Measurements from ENCODE around the gene GALNT16.
A peak's percentile ranks its signal among the peaks of the same experiment; 100 is the strongest.
"Not testable (repeated sequence)": the region's sequence is repeated elsewhere in the genome, so short reads cannot be mapped to it uniquely, and the experiment has no call there.

GALNT16 gene

DNA sequence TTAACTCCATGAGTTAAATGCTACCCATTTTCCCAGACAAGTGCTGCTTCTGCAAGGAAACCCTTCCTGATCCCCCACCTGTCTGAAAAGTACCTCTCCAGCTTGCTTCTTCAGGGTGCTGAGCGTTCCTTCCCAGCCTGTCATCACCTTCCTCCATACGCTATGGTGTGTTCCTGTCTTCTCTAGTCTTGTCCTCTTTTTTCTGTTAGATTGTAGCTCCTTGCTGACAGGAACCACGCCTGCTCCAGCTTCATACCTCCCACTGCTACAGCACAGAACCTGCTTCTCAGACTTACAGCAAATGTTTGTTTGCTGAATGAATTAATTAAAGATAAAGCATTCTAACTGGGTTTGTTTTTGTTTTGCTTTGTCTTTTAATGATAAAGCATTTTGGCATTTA is 99.0 kb downstream of the GALNT16 start:
- no peak for DNase-seq (ENCODE audit: low read depth in 4 of 4, low spot score in 1 of 4)

DNA sequence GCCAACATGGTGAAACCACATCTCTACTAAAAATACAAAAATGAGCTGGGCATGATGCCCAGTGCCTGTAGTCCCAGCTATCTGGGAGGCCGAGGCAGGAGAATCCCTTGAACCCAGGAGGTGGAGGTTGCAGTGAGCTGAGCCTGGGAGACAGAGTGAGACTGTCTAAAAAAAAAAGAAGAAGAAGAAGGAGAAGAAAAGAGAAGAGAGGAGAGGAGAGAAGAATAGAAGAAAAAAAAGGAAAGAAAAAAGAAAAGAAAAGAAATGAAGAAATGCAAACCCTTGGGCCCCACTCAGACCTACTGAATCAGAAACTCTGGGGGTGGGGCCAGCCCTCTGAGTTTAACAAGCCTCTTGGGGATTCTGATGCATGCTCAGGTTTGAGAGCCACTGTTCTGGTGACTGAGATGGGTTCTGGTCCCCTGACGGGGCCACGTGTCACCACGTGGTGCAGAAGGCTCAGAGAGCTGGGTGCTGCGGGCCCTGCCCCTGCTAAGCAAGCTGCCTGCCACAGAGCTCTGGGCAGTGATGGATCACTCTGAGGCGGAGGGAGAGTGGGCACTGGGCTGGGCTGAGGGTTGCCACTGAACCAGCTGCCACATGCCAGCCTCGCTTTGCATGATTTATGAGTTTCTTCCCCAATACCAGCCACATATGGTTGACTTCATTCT is 100.6 kb downstream of the GALNT16 start:
- no peak for DNase-seq (ENCODE audit: low read depth in 4 of 4, low spot score in 1 of 4)

DNA sequence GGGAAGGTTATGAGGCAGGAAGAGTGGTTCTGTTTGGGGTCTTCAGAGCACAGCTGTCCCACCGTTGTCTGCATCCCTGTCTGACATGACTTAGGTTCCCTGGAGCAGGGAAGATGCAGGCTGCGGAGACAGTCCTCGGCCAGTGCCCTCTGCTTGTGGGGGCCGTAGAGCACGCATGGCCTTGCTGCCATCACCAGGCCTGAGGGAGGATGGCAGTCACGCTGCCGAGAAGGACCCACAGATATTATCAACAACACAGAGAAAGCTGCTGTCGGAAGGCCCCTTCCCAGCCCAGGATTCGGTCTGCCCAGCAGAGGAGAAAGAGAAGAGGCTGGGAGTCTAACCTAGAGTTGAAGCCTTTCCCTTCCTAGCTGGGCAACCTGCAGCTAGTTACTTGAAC is 103.1 kb downstream of the GALNT16 start:
- DNase-seq (ENCODE audit: low read depth in 4 of 4, low spot score in 1 of 4): no peak

DNA sequence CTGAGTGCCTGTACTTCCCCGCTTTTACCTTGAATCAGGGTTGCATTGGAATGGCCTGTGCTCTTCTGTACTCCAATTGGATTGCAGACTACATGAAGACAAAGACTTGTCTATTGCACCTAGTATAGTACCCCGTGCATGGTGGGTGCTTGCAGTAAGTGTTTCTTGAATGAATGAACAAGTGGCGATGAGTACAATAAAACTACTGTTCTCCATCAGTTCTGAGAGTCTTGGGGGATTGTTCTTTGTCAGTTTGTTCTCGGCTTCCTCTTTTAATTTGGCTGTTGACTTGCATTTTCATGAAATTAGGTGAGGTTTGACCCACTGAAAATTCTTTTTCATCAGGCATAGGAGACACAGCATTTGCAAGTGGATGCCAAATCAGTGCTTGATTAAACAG is 104.0 kb downstream of the GALNT16 start:
- DNase-seq (ENCODE audit: low read depth in 4 of 4, low spot score in 1 of 4): no peak

DNA sequence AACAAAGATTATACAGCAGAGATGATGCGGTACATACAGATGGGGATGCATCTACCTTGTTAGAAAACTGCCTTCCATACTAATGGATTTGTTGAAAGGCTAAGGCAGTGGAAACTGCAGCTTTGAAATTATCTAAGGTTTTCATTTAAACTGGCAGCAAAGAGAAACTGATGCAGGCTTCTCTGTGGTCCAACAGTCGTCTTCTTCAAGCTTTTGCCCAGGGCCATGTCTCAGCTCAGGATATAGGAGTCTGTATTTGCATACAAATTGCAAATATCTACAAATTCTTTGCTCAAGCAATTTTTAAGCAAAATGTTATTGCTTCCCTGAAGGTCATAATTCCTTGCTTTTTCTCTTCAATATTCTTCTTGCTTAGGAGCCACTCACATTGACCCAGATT is 104.4 kb downstream of the GALNT16 start:
- DNase-seq (ENCODE audit: low read depth in 4 of 4, low spot score in 1 of 4): no peak

DNA sequence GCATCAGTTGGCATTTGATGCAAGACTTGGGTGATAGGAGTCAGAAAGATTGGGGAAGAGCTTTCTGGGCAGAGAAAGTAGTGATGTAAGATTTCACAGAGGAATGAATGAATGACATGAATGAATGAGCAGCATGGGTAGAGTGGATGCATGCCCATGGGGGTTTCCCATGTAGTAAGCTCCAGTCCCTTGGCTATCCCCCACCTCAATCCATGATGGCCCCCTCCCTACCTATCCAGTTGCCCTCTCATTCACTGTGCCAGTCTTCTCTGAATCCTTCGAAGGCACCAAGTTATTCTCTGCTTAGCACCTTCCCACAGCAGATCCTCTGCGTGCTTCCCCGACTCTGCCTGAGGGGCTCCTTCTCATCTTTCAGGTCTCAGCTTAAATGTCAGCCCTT is 106.1 kb downstream of the GALNT16 start:
- DNase-seq (ENCODE audit: low read depth in 4 of 4, low spot score in 1 of 4): no peak

DNA sequence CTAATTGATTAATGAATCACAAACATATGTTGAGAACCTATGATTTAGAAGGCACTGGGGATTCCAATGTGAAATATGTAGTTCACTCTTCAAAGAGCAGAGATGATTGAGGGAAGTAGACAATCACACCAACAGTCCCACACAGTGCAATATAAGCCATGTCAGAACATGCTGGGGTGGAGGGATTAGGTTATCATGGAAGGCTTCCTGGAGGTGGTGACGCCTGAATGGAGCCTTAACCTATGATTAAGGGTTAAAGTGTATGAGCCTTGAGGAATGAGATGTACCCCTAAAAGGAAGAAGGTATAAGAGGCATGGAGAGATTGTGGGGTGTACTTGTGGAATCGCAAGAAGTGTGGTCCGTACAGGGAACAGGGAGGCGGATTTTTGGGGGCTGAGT is 106.8 kb downstream of the GALNT16 start:
- DNase-seq (ENCODE audit: low read depth in 4 of 4, low spot score in 1 of 4): no peak

DNA sequence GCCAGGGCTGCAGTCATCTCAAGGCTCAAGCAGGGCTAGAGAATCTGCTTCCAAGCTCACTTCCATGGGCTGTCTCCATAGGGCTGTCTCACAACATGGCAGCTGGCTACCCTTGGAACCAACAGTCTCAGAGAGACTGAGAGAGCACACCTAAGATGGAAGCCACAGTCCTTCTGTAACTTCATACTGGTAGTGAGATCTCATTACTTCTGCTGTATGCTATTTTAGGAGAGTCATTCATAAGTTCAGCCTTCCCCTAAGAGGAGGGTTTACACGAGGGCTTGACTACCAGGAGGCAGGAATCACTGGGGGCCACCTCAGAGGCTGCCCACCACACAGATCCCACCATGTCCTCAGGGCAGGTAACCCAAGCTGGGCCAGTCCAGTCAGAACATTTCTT is 108.4 kb downstream of the GALNT16 start:
- no peak for DNase-seq (ENCODE audit: low read depth in 4 of 4, low spot score in 1 of 4)

DNA sequence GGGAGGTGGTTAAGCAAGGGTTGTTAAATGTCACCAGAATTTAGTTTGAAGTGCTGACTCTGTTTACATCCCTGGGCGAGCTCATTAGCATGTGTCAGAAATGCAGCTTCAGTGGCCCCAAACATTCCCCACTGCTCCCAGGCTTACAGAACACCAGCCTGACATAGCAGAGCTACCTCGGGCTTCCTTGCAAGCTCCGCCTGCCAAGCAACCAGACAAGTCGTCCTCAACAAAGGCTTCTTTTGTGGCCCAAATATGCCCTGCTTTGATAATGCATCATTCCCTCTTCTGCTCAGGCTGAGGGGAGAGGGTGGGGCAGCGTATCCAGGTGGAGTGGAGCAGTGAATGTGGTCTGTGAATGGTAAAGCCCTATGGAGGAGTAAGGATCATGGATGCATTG is 110.1 kb downstream of the GALNT16 start:
- no peak for DNase-seq (ENCODE audit: low read depth in 4 of 4, low spot score in 1 of 4)

DNA sequence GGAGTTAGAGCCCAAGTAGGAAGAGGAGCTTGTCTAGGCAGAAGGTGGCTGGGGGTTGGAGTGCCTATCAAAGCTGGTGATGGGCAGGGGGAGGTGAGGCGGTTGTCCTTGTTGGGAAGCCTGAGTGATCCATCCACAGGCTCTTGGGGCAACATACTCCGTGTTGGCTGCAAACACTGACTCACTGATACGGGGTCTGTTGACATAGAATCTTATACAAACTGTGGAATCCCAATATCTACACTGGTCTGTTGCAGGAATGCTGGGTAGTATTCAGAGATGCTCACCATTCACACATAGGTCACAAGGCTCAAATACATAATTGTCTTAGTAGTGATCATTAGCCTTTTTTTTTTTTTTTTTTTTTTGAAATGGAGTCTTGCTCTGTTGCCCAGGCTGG is 112.2 kb downstream of the GALNT16 start:
- DNase-seq (ENCODE audit: low read depth in 4 of 4, low spot score in 1 of 4): no peak

DNA sequence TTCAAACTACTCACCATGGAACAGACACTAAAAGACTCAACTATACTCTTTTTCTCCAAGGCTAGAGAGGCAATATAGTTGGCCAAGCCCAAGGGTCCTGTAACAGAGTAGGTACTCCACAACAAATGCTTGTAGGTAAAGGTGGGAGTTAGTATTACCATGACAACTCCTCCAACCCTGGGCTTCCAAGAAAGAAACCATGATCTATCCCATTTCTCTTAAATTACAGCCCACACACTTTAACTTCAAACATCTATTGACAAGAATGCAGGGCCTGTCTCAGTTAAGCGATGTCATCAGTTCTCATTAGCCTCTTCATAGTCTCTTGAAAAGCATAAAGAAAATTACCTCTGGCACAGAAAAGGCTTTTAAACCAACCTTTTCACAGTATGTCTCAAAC is 113.1 kb downstream of the GALNT16 start:
- DNase-seq (ENCODE audit: low read depth in 4 of 4, low spot score in 1 of 4): no peak

DNA sequence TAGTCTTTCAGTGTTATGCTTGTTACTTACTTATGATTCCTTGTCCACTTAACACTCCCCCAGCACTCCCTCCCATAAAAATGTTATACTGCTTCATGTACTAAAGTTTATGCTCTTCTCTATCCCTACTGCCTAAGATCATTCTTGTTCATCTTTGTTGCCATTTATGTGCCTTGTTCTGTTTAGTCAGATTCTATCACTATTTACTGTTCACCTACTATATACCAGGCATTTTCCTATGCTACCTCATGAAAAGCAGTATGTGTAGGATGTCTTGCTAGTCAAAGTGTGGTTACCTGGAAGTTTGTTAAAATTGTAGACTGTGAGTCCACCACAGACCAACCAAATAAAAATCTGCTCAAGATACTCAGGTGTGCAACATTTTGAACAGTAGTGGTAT is 114.3 kb downstream of the GALNT16 start:
- no peak for DNase-seq (ENCODE audit: low read depth in 4 of 4, low spot score in 1 of 4)

DNA sequence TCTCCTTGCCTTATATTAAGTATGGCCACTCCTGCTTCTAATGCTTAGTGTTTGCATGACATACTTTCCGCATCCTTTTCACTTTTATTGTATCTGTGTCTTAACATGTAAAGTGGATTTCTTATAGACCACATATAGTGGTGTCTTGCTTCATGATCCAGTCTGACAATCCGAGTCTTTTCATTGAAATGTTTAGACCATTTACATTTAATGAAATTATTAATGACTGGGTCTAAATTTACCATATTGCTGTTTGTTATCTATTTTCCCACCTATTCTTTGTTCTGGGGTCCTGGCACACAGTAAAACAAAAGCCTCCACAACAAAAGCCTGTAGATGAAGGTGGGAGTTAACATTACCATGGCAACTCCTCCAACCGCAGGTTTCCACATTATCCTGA is 115.2 kb downstream of the GALNT16 start:
- DNase-seq (ENCODE audit: low read depth in 4 of 4, low spot score in 1 of 4): no peak

DNA sequence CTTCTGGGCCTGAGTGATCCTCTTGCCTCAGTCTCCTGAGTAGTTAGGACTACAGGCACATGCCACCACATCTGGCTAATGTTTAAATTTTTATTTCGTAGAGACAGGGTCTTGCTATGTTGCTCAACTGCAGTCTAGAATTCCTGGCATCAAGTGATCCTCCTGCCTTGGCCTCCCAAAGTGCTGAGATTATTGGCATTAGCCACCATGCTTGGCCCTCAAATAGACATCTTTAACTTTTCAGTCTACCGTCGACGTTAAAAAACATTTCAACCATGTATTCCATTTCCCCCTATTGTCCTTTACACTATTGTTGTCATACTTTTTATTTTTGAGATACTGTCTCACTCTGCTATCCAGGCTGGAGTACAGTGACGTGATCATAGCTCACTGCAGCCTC is 115.8 kb downstream of the GALNT16 start:
- DNase-seq (ENCODE audit: low read depth in 4 of 4, low spot score in 1 of 4): no peak

DNA sequence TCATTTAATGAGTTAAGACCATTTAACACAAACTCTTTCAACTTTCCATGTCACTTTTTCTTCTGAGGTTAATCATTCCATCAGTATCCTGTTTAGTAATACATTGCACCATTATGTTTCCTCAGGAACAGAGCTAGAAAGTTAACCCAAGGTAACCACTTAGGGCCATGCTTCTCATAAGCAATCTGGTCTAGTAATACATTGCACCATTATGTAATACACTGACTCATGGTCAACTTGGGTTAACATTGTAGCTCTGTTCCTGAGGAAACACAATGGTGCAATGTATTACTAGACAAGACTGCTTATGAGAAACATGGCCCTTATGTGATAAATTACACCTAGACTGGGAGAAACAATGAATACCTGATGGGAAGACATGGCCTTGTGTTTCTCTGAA is 116.5 kb downstream of the GALNT16 start:
- no peak for DNase-seq (ENCODE audit: low read depth in 4 of 4, low spot score in 1 of 4)

DNA sequence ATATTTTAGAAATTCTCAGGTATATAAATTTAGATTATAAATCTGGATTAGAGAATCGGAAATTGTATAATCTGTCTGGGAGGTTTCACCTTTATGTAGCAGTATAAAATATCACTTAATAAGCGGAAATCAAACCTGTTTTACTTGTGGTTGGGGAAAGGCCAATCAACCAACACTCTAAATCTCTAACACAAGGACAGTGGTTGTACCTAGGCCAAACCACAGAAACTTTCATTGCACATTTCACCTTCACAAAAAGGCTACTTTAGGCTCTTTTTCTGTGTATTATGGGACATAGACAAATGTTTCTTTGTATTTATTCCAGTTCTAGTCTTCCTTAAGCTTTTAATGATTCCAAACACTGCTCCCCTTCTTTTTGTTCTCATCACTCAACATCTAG is 118.3 kb downstream of the GALNT16 start:
- no peak for DNase-seq (ENCODE audit: low read depth in 4 of 4, low spot score in 1 of 4)

DNA sequence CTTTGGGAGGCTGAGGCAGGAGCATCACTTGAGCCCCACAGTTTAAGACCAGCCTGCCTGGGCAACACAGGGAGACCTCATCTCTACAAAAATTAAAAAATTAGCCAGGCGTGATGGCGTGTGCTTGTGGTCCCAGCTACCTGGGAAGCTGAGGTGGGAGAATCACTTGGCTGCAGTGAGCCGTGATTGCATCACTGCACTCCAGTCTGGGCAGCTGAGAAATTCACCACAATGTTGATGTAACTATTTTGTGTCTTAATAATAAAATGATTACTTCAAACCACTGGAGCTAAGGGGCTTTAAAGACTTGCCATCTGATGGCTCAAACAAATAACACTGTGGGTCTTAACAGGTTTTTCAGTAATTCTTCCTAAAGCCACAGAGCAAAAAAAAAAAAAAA is 127.4 kb downstream of the GALNT16 start:
- DNase-seq (ENCODE audit: low read depth in 4 of 4, low spot score in 1 of 4): no peak

DNA sequence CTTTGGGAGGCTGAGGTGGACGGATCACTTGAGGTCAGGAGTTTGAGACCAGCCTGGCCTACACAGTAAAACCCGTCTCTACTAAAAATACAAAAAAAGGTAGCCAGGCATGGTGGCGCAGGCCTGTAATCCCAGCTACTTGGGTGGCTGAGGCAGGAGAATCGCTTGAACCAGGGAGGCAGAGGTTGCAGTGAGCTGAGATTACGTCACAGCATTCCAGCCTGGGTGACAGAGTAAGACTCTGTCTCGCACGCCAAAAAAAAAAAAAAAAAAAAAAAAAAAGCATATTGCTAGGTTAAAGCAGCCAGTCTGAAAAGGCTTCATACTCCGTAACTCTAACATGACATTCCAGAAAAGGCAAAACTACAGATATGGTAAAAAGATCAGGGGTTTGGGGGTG is 131.4 kb downstream of the GALNT16 start:
- DNase-seq (ENCODE audit: low read depth in 4 of 4, low spot score in 1 of 4): not testable (repeated sequence)

DNA sequence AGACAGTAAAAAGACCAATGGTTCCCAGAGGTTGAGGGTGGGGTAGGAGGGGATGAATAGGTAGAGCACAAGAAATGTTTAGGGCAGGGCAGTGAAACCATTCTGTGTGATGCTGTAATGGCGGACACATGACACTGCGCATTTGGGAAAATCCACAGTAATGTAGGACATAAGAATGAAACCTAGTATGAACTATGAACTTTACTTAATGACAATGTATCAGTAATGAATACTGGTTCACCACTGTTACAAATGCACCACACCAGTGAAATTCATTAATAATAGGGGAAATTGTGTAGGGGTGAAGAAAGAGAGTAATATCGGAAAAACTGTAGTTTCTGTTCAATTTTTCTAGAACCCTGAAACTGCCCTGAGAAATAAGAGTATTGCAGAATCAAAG is 132.5 kb downstream of the GALNT16 start:
- no peak for DNase-seq (ENCODE audit: low read depth in 4 of 4, low spot score in 1 of 4)

DNA sequence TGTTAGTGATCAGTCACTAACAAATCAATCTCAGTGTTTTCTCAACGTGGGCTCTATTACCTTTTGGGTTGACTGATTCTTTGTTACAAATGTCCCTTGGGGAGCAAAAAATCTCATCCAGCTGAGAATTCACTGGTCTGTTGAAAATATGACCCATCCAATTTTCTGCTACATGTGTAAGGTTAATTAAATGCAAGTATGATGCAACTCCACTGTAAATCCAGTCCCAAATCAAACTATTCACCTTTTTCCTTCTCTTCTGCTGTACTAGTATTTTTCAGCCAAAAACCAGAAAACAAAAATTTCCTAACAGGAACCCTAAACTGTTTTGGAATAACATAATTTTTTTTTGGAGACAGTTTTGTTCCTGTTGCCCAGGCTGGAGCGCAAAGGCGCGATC is 136.0 kb downstream of the GALNT16 start:
- no peak for DNase-seq (ENCODE audit: low read depth in 4 of 4, low spot score in 1 of 4)

DNA sequence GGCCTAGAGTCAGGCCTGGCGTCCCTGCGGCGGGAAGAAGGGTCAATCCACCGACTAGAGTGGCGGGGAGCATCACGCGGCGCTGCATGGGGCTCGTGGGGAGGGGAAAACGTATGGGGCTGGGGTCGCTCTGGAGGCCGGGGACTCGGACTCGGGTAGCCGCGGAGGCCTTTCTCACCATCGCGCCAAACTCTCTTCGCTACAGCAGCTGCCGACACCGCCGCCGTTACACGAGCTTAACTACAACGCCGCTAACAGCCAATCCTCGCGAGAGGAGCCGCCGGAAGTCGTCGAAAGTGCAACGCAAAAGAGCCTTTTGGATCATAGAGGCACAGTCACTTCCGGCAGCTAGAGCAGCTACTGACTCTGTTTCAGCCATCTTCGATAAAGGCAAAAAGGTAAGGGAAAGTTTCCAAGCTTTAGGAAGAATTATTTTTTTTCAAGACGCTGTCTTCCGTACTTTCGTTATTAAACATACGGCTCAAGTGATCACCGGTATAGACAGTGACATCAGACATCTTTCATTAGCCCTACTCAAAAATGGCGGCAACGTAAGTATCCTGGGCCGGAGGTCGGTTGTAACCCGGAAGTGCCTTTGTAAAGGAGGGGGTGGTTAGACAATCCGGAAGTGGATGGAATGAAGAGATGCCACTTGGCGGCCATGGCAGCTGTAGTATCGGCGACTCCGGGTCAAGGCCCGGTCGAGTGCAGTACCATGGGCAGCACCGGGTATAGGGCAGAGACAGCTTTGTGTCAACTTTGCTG is 138.3 kb downstream of the GALNT16 start, which contains the start of the genes ERH and SLC39A9:
Gene ERH, minus strand, starts transcription at position 247 of the 765 bp plus-strand sequence. Its CDS starts 66 bp downstream, at position 181.
Gene SLC39A9, plus strand, starts transcription at position 640 of the 765 bp plus-strand sequence. CDS start 678 bp downstream, outside the sequence.
- peak; percentile 73 to 87 (median 84) for DNase-seq (ENCODE audit: low read depth in 4 of 4, low spot score in 1 of 4)

DNA sequence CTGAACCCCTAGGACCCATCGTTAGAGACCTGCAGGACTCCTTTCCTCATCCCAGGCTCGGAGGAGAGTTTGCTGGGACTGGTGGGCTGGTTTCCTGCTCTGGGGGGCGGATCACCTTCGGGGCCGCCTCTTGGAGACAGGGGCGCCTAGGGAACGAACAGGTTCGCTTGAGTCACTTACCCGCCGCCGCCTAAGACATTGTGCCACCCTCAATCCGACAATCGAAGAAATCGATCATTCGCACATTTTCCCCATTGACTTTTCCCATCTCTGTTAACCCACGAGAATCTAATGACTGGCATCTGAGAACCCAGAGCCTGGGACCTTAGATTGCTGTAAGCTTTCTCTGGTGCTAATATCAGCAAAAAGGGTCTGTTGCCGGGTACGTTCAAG is 138.9 kb downstream of the GALNT16 start:
- DNase-seq (ENCODE audit: low read depth in 4 of 4, low spot score in 1 of 4): no peak

DNA sequence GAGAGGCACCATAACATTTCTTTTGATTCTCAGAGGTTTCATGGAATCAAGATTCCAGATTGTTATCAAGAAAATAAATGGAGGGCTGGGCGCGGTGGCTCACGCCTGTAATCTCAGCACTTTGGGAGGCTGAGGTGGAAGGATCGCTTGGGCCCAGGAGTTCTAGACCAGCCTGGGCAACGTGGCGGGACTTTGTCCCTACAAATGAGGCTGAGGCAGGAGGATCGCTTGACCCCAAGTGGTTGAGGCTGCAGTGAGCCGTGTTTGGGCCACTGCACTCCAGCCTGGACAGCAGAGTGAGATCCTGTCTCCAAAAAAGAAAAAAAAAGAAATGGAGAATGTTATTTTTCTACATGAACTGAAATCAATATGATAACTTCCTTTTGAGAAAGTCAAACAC is 139.8 kb downstream of the GALNT16 start:
- no peak for DNase-seq (ENCODE audit: low read depth in 4 of 4, low spot score in 1 of 4)
